ENCODE data around the gene KRTAP5-10.
"Not testable (repeated sequence)": the region's sequence is repeated elsewhere in the genome, so short reads cannot be mapped to it uniquely, and the experiment has no call there.

KRTAP5-10 gene

DNA sequence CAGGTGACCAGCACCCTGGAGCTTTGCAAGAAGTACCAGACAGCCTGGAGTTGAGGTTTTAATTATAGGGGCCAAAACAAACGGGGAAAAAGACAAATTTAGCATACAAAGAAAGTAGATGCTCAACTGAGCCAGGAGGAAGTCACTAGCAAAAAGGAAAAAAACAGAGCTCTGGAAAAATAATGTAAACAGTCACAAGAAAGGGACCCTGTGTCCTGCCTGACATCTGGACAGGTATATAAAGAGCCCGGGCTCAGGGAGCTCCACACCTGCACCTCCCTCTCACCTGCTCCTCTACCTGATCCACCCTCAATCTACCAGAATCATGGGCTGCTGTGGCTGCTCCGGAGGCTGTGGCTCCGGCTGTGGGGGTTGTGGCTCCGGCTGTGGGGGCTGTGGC lies at the start of gene KRTAP5-10:
KRTAP5-10 (plus strand) TSS at position 301 of the 400 bp plus-strand sequence; CDS start at position 326, 25 bp downstream.
- no peak for DNase-seq (ENCODE audit: low read depth in 2 of 2, low spot score in 1 of 2)

GRCh38 chr11:71518506-71519471 lies 46.6 kb upstream of the KRTAP5-10 start:
- DNase-seq (ENCODE audit: low read depth in 2 of 2, low spot score in 1 of 2) = no peak

- DNase-seq (ENCODE audit: low read depth in 2 of 2, low spot score in 1 of 2) = no peak
Measured at GRCh38 chr11:71519546-71519945, 45.8 kb upstream of the KRTAP5-10 start.

DNA sequence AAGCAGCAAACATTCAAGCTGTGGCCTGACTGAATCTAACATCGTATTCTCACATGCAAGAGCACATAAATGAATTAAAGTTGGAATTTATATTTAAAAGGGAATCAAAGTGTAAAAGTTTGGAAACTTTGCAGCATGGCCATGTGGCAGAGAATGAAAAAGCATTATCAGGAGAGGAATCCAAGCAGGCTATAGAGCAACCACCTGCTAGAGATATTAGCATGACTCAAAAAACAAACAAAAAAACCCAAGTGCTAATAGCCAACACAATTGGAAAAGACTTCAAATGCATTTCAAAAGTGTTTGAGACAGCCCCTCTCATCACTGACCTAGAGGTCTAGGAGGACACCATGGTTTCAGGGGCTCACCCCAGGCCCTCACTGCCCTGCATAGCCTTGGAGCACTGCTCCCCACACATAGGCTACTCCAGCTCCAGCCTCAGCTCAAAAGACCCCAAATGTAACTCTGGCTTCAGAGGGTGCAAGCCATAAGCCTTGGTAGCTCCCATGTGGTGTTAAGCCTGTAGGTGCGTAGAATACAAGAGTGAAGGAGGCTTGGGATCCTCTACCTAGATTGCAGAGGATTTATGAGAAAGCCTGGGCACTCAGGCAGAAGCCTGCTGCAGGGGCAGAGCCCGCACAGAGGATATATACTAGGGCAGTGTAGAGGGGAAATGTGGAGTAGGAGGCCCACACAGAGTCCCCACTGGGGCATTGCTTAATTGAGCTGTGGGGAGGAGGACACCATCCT lies 40.0 kb upstream of the KRTAP5-10 start:
- DNase-seq (ENCODE audit: low read depth in 2 of 2, low spot score in 1 of 2) = no peak

GRCh38 chr11:71525938-71526495 lies 39.3 kb upstream of the KRTAP5-10 start:
- DNase-seq (ENCODE audit: low read depth in 2 of 2, low spot score in 1 of 2) = no peak

DNA sequence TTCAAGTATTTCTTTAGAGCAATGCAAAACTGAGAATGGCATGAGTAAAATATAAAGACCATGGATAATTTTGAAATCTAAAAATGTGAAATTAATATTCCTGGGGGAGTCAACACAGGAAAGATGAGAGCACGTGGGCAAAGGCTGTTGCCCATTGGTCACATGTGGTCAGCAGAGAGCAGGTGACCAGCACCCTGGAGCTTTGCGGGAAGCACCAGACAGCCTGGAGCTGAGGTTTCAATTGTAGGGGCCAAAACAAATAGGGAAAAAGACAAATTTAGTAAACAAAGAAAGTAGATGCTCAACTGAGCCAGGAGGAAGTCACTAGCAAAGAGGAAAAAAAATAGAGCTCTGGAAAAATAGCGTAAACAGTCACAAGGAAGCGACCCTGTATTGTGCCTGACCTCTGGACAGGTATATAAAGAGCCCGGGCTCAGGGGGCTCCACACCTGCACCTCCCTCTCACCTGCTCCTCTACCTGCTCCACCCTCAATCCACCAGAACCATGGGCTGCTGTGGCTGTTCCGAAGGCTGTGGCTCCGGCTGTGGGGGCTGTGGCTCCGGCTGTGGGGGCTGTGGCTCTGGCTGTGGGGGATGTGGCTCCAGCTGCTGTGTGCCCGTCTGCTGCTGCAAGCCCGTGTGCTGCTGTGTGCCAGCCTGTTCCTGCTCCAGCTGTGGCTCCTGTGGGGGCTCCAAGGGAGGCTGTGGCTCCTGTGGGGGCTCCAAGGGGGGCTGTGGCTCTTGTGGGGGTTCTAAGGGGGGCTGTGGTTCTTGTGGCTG lies 38.4 kb upstream of the KRTAP5-10 start, which contains the start of gene KRTAP5-7:
KRTAP5-7 (plus strand) TSS at position 472 of the 780 bp plus-strand sequence; CDS start at position 506, 34 bp downstream.
- not testable (repeated sequence) for DNase-seq (ENCODE audit: low read depth in 2 of 2, low spot score in 1 of 2)

- DNase-seq (ENCODE audit: low read depth in 2 of 2, low spot score in 1 of 2) = no peak
Measured at GRCh38 chr11:71527576-71528210, 37.7 kb upstream of the KRTAP5-10 start.

GRCh38 chr11:71530602-71531001 lies 34.8 kb upstream of the KRTAP5-10 start:
- no peak for DNase-seq (ENCODE audit: low read depth in 2 of 2, low spot score in 1 of 2)

DNA sequence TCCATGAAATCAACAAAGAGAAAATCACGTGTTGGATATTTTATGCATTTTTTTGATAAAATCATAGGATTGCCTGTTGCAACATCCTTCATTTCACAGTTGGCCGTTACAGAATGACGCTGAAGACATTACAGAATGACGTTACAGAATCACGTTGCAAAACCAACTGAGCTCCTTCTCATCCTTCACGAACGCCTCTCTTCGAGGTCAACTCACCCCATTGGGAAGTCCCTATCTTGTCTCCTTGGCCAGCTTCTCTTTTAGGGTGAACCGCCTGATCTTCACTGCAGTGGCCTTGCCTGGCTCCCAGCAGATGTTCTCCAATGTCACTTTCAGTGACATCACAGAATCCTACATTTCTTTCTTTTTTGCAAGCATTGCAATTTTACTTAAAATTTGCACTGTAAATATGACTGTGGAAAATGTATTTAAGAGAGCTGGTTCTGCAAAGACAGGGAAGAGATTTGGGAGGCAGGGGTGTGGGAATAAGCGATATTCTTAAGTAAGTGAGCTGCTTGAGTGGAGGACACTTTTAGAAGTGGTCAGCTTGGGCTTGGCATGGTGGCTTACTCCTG lies 33.2 kb upstream of the KRTAP5-10 start:
- no peak for DNase-seq (ENCODE audit: low read depth in 2 of 2, low spot score in 1 of 2)

DNA sequence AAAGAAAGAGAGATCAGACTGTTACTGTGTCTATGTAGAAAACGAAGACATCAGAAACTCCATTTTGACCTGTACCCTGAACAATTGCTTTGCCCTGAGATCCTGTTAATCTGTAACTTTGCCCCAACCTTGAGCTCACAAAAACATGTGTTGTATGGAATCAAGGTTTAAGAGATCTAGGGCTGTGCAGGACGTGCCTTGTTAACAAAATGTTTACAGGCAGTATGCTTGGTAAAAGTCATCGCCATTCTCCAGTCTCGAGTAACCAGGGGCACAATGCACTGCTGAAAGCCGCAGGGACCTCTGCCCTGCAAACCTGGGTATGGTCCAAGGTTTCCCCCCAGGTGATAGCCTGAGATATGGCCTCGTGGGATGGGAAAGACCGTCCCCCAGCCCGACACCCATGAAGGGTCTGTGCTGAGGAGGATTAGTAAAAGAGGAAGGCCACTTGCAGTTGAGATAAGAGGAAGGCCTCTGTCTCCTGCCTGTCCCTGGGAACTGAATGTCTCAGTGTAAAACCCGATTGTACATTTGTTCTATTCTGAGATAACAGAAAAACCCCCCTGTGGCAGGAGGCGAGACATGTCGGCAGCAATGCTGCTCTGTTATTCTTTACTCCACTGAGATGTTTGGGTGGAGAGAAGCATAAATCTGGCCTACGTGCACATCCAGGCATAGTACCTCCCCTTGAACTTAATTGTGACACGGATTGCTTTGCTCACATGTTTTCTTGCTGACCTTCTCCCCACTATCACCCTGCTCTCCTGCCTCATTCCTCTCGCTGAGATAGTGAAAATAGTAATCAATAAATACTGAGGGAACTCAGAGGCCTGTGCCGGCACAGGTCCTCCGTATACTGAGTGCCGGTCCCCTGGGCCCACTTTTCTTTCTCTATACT lies 30.4 kb upstream of the KRTAP5-10 start:
- DNase-seq (ENCODE audit: low read depth in 2 of 2, low spot score in 1 of 2) = not testable (repeated sequence)

DNA sequence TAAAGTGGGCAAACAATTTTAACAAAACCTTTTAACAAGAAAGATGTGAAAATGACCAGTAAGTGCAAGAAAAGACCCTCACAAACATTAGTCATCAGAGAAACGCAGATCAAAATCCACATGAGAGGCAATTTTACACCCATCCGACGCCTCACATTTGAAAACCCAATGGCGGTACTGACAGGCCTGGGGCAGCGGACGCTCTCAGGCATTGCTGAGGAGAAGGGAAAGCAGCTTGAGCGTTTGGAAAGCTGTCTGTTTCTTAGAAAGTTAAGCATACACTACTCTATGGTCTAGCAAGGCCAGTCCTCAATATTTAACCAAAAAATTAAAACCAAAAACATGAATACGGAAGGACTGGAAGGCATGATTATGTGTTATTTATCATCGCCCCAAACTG lies 29.5 kb upstream of the KRTAP5-10 start:
- no peak for DNase-seq (ENCODE audit: low read depth in 2 of 2, low spot score in 1 of 2)

DNA sequence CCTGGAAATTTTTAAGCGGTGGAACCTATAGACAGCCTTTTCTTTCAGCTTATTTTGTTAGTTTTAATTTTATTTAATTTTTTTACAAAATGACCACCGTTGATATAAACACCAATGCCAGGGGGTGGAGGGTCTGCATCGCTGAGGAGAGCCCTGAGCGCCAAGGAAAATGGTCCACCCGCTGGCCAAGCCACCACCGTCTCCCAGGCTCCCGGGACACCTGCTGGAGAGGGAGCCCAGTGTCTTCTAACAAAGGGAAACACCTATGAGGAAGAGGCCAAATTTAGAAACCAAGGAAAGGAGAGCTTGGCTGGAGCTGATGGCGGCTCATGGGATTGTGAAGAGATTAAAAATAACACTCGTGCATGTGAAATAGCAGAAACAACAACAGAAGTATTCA lies 27.8 kb upstream of the KRTAP5-10 start:
- no peak for DNase-seq (ENCODE audit: low read depth in 2 of 2, low spot score in 1 of 2)

- DNase-seq (ENCODE audit: low read depth in 2 of 2, low spot score in 1 of 2) = not testable (repeated sequence)
Measured at GRCh38 chr11:71537977-71538665, 27.2 kb upstream of the KRTAP5-10 start, which contains the start of gene KRTAP5-8. Gene KRTAP5-8, plus strand, starts transcription at chr11:71538025. Its CDS starts 31 bp downstream, at chr11:71538056.

- no peak for DNase-seq (ENCODE audit: low read depth in 2 of 2, low spot score in 1 of 2)
Measured at GRCh38 chr11:71538666-71538990, 26.7 kb upstream of the KRTAP5-10 start.

- DNase-seq (ENCODE audit: low read depth in 2 of 2, low spot score in 1 of 2) = no peak
Measured at GRCh38 chr11:71539017-71539416, 26.3 kb upstream of the KRTAP5-10 start.

DNA sequence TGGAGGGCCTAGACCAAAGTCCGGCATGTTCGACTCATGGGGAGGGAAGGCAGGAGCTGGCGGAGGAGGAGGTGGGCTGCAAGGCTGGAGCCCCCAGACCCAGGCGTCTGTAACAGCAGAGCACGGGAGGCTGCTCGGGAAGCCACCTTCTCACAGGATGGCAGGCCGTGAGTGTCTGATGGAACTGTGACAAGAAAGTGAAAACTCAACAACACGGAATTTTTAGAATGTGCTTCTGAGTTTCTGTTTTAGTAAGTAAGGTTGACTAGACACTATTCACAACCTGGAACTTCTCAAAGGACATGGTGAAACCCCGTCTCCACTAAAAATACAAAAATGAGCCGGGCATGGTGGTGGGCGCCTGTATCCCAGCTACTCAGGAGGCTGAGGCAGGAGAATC lies 25.4 kb upstream of the KRTAP5-10 start:
- not testable (repeated sequence) for DNase-seq (ENCODE audit: low read depth in 2 of 2, low spot score in 1 of 2)

DNA sequence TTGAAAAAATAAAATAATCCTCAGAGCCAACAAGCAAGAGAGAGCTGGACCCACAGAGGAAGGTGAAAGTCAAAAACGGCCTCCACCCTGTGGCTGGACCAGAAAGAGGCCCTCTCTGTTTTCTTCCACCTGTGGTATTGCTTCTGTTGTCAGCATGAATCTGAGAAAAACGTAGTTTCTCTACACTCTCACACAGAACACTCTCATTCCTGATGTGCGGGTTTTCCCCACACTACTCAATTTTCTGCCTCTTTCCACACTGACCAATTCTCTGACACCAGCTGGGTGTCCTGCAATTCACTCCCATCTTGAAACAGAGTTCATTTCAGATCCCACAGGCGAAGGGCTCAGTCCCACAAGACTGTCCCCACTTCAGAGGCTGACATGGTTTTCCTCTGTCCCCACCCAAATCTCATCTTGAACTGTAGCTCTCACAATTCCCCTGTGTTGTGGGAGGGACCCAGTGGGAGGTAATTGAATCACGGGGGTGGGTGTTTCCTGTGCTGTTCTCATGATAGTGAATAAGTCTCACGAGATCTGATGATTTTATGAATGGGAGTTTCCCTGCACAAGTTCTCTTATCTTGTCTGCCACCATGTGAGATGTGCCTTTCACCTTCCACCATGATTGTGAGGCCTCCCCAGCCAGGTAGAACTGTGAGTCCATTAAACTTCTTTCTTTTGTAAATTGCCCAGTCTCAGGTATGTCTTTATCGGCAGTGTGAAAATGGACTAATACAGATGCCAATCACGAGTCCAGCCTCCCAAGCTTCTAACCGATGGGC lies 24.6 kb upstream of the KRTAP5-10 start:
- DNase-seq (ENCODE audit: low read depth in 2 of 2, low spot score in 1 of 2) = not testable (repeated sequence)
